Activated T-helper 9 cell treated with anti-CD3 and anti-CD28 coated beads, Interleukin-2, amount 50 U/mL, for 16 hours (primary cell): Measurements from ENCODE around the gene NPR1.
A peak's percentile ranks its signal among the peaks of the same experiment; 100 is the strongest.
"Not testable (repeated sequence)": the region's sequence is repeated elsewhere in the genome, so short reads cannot be mapped to it uniquely, and the experiment has no call there.

Source experiments
- DNase-seq: peaks from one replicate; pipeline ENCODE4 v3.0.0-alpha.2; 2020; ENCODE audit warnings: low read depth

The NPR1 gene

GRCh38 chr1:153649863-153650235, 28.6 kb upstream of the NPR1 start:
- DNase-seq = no peak

GRCh38 chr1:153651771-153652170, 26.7 kb upstream of the NPR1 start:
- DNase-seq = no peak

GRCh38 chr1:153652805-153653500, 25.5 kb upstream of the NPR1 start:
- no peak for DNase-seq

GRCh38 chr1:153655333-153655732, 23.2 kb upstream of the NPR1 start:
- no peak for DNase-seq

GRCh38 chr1:153658400-153659174, 19.9 kb upstream of the NPR1 start, which contains the start of gene SNAPIN:
SNAPIN (plus strand) TSS chr1:153658703; CDS start chr1:153658744, 41 bp downstream.
- peak; percentile 85 for DNase-seq

- DNase-seq = no peak
Measured at GRCh38 chr1:153659175-153659534, 19.3 kb upstream of the NPR1 start.

- no peak for DNase-seq
Measured at GRCh38 chr1:153659656-153660055, 18.8 kb upstream of the NPR1 start.

- DNase-seq = no peak
Measured at GRCh38 chr1:153661111-153661708, 17.3 kb upstream of the NPR1 start.

- DNase-seq = no peak
Measured at GRCh38 chr1:153662269-153662668, 16.2 kb upstream of the NPR1 start.

- DNase-seq = no peak
Measured at GRCh38 chr1:153663211-153663610, 15.3 kb upstream of the NPR1 start.

GRCh38 chr1:153667439-153667838, 11.0 kb upstream of the NPR1 start:
- DNase-seq = no peak

- not testable (repeated sequence) for DNase-seq
Measured at GRCh38 chr1:153668672-153669071, 9.8 kb upstream of the NPR1 start.

- no peak for DNase-seq
Measured at GRCh38 chr1:153669606-153670005, 8.9 kb upstream of the NPR1 start.

- DNase-seq = no peak
Measured at GRCh38 chr1:153670257-153670858, 8.1 kb upstream of the NPR1 start.

GRCh38 chr1:153670859-153671627, 7.4 kb upstream of the NPR1 start, which contains the start of gene ILF2:
ILF2 (minus strand) TSS chr1:153670993; CDS start chr1:153670922, 71 bp downstream.
- peak; percentile 93 for DNase-seq

- DNase-seq = peak; percentile 11
Measured at GRCh38 chr1:153671628-153672353, 6.7 kb upstream of the NPR1 start.

- no peak for DNase-seq
Measured at GRCh38 chr1:153673511-153673910, 5.0 kb upstream of the NPR1 start.

- DNase-seq = peak; percentile 20
Measured at GRCh38 chr1:153677718-153678518, 570 bp upstream of the NPR1 start.

- DNase-seq = peak; percentile 9
Measured at GRCh38 chr1:153679337-153680119, 1.0 kb downstream of the NPR1 start.

GRCh38 chr1:153680120-153680403, 1.6 kb downstream of the NPR1 start:
- no peak for DNase-seq
